Spleen (tissue), 7 donors: ENCODE results near the gene SYNDIG1.

Experiments used
- POLR2A ChIP-seq, 3 donors: fragments of 450-650 bp; IDR thresholded peaks; one replicate each; pipeline ENCODE4 v1.5.1; 2017; ENCODE audit warnings: antibody characterized with exemption in 3 of 3, mild to moderate bottlenecking in 1 of 3
- TF ChIP-seq, protein P1 (sequence below), 11 experiments: fragments of 200-600 bp in 7 of 11; fragments of 450-650 bp in 4 of 11; sonication (generic) in 4 of 11; IDR thresholded peaks in 8 of 11; conservative IDR thresholded peaks in 3 of 11; 1 replicate in 7 of 11; 2 replicates in 4 of 11; pipeline versions ENCODE4 v1.4.0 to v1.8.0; 2016 to 2021; ENCODE audit warnings: antibody characterized with exemption in 11 of 11, inconsistent platforms in 4 of 11, mild to moderate bottlenecking in 1 of 11
- donor health status: DM: no; HTN: no; CAD: no; lungs with moderate emphysema.
- donor health status: DM: no; HTN: no; CAD: no.
- donor health status: DM: no; HTN: no; CAD: no.

DNA sequence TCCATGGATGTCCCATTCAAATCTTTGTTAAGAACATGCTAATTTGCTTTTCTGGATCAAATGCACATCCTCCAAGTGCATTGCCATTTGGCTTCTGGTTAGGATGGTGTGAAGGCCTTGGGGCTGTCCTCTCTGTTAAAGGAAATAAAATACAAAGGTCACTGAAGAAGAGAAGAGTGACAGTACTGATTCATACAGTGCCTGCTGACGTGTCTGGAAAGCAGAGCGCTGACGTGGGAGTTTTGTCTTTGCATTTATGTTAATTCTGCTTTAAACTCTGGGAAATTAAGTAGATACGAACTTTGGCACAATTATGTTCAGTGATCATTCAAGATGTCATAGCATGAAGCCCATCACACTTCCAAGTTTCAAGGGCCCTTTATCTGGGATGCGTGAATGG, 33.2 kb downstream of the SYNDIG1 start:
- no peak for TF ChIP-seq POLR2A (IDR thresholded peaks at IDR 0.05)
- TF ChIP-seq, protein P1, sequence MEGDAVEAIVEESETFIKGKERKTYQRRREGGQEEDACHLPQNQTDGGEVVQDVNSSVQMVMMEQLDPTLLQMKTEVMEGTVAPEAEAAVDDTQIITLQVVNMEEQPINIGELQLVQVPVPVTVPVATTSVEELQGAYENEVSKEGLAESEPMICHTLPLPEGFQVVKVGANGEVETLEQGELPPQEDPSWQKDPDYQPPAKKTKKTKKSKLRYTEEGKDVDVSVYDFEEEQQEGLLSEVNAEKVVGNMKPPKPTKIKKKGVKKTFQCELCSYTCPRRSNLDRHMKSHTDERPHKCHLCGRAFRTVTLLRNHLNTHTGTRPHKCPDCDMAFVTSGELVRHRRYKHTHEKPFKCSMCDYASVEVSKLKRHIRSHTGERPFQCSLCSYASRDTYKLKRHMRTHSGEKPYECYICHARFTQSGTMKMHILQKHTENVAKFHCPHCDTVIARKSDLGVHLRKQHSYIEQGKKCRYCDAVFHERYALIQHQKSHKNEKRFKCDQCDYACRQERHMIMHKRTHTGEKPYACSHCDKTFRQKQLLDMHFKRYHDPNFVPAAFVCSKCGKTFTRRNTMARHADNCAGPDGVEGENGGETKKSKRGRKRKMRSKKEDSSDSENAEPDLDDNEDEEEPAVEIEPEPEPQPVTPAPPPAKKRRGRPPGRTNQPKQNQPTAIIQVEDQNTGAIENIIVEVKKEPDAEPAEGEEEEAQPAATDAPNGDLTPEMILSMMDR (IDR thresholded peaks at IDR 0.05 in 8 of 11, conservative IDR thresholded peaks at IDR 0.05 in 3 of 11) = no peak
